Panc1 (cell line): ENCODE measurements around the gene NTF4. TPM values are rescaled to one million over a fixed set of nuclear protein-coding genes. Genes with fewer than 3 reads are reported as not detected.

Experiments used
- ATAC-seq: fragments of 200-7000 bp; cut with Tn5 transposase; 2 replicates; pipeline ENCODE4 v1.9.1; 2020; ENCODE audit warnings: mild to moderate bottlenecking, moderate library complexity
- BruUV-seq: library from RNA; stranded (reverse); fragments of 400-500 nt; replicated peaks from 2 replicates; lab custom pipeline; 2021; lab: Mats Ljungman, UMichigan
- CTCF ChIA-PET: fragments of 300-600 bp; sonication (Branson Sonifier 250); formaldehyde crosslinking; loops from one replicate; lab custom pipeline; 2022; ENCODE audit warnings: antibody characterized with exemption; lab: Charles Lee
- POLR2A ChIA-PET: fragments of 300-600 bp; sonication (Branson Sonifier 250); formaldehyde crosslinking; loops from one replicate; lab custom pipeline; 2022; ENCODE audit warnings: antibody characterized with exemption; lab: Charles Lee
- DNase-seq: peaks from one replicate; pipeline ENCODE4 v3.0.0-alpha.2; 2010; ENCODE audit warnings: low read depth, low spot score
- H3K27ac ChIP-seq: 2 replicates; pipeline ENCODE4 v1.5.1; 2011; ENCODE audit warnings: mild to moderate bottlenecking, low read length, inconsistent platforms
- H3K27me3 ChIP-seq: fragments of 200-500 bp; sonication (Bioruptor generic); 2 replicates; pipeline ENCODE4 v1.6.0; 2014; ENCODE audit warnings: low read length, inconsistent platforms; ENCODE audit not compliant: control insufficient read depth, insufficient read depth
- H3K36me3 ChIP-seq: fragments of 200-500 bp; sonication (Bioruptor generic); 2 replicates; pipeline ENCODE4 v1.5.1; 2014; ENCODE audit warnings: inconsistent platforms, mild to moderate bottlenecking, low read length, moderate library complexity; ENCODE audit not compliant: control insufficient read depth, insufficient read depth
- H3K4me1 ChIP-seq: 2 replicates; pipeline ENCODE4 v1.5.1; 2011; ENCODE audit warnings: inconsistent platforms, mild to moderate bottlenecking, low read length, moderate library complexity; ENCODE audit not compliant: control insufficient read depth, insufficient read depth
- H3K4me3 ChIP-seq, 2 experiments: 2 replicates each; pipeline ENCODE4 v1.5.1; 2011 to 2012; ENCODE audit warnings: low read depth in 2 of 2, low read length in 2 of 2, mild to moderate bottlenecking in 2 of 2, inconsistent platforms in 1 of 2, moderate library complexity in 1 of 2
- H3K9me3 ChIP-seq: fragments of 200-500 bp; sonication (Bioruptor generic); 2 replicates; pipeline ENCODE4 v1.5.1; 2014; ENCODE audit warnings: low read depth, mild to moderate bottlenecking, inconsistent platforms, low read length, moderate library complexity; ENCODE audit not compliant: control insufficient read depth, insufficient read depth
- CTCF ChIP-seq: fragments of 450-650 bp; IDR thresholded peaks from 2 replicates; pipeline ENCODE4 v1.5.1; 2017; ENCODE audit warnings: mild to moderate bottlenecking
- POLR2AphosphoS5 ChIP-seq: IDR thresholded peaks from 2 replicates; pipeline ENCODE4 v1.6.1; 2012; ENCODE audit warnings: mild to moderate bottlenecking, low read depth, low read length, moderate library complexity
- SIN3A ChIP-seq: IDR thresholded peaks from 2 replicates; pipeline ENCODE4 v1.6.1; 2012; ENCODE audit warnings: low read depth, mild to moderate bottlenecking, low read length, moderate library complexity, borderline replicate concordance; ENCODE audit not compliant: insufficient read depth
- TCF7L2 ChIP-seq: IDR thresholded peaks from 2 replicates; pipeline ENCODE4 v1.6.1; 2011; ENCODE audit warnings: mild to moderate bottlenecking, low read depth, low read length, inconsistent platforms
- in situ Hi-C: cut with HindIII; loops from 2 replicates; pipeline ENCODE4 v1.10.0; 2016; ENCODE audit warnings: low sequenced_read_pairs, low pct_unique_long_range_greater_than_20kb
- intact Hi-C: fragments of 100-400 bp; cut with micrococcal nuclease; formaldehyde crosslinking; loops from one replicate; pipeline ENCODE4 v1.10.0; 2022; ENCODE audit not compliant: unreplicated experiment
- total RNA-seq: library from RNA; stranded (reverse); gene quantifications from one replicate; pipeline ENCODE4 v1.2.1, GENCODE V29; 2021; ENCODE audit not compliant: unreplicated experiment
- TF ChIP-seq, protein P1 (sequence below), 2 experiments: IDR thresholded peaks; 2 replicates each; pipeline ENCODE4 v1.6.1; 2011 to 2012; ENCODE audit warnings: low read depth in 2 of 2, control low read depth in 1 of 2, low read length in 1 of 2, mild to moderate bottlenecking in 1 of 2, moderate library complexity in 1 of 2; ENCODE audit not compliant: insufficient read depth in 1 of 2

The NTF4 gene
- total RNA-seq, 1 experiment from 2014 or later: 0.39 TPM

DNA sequence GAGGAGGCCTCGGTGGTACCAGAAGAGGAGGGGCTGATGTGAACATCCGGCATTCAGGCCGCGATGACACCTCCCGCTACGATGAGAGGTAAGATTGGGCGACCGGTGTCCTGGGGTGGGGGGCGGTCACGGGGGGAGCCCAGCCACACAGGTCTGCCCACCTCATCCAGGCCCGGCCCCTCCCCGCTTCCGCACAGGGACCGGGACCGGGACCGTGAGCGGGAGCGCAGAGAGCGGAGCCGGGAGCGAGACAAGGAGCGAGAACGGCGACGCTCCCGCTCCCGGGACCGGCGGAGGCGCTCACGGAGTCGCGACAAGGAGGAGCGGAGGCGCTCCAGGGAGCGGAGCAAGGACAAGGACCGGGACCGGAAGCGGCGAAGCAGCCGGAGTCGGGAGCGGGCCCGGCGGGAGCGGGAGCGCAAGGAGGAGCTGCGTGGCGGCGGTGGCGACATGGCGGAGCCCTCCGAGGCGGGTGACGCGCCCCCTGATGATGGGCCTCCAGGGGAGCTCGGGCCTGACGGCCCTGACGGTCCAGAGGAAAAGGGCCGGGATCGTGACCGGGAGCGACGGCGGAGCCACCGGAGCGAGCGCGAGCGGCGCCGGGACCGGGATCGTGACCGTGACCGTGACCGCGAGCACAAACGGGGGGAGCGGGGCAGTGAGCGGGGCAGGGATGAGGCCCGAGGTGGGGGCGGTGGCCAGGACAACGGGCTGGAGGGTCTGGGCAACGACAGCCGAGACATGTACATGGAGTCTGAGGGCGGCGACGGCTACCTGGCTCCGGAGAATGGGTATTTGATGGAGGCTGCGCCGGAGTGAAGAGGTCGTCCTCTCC is 43.2 kb upstream of the NTF4 start:
- in situ Hi-C loops: no loop called here
- ChIA-PET POLR2A (no interaction called here), CTCF (no interaction called here)
- H3K27ac ChIP-seq: no peak overlapping the region
- no peaks in the 10 kb centered on the region for H3K9me3 ChIP-seq
- TF ChIP-seq TCF7L2 (no peak), CTCF (no peak), SIN3A (no peak), POLR2AphosphoS5 (no peak)
- TF ChIP-seq, protein P1, sequence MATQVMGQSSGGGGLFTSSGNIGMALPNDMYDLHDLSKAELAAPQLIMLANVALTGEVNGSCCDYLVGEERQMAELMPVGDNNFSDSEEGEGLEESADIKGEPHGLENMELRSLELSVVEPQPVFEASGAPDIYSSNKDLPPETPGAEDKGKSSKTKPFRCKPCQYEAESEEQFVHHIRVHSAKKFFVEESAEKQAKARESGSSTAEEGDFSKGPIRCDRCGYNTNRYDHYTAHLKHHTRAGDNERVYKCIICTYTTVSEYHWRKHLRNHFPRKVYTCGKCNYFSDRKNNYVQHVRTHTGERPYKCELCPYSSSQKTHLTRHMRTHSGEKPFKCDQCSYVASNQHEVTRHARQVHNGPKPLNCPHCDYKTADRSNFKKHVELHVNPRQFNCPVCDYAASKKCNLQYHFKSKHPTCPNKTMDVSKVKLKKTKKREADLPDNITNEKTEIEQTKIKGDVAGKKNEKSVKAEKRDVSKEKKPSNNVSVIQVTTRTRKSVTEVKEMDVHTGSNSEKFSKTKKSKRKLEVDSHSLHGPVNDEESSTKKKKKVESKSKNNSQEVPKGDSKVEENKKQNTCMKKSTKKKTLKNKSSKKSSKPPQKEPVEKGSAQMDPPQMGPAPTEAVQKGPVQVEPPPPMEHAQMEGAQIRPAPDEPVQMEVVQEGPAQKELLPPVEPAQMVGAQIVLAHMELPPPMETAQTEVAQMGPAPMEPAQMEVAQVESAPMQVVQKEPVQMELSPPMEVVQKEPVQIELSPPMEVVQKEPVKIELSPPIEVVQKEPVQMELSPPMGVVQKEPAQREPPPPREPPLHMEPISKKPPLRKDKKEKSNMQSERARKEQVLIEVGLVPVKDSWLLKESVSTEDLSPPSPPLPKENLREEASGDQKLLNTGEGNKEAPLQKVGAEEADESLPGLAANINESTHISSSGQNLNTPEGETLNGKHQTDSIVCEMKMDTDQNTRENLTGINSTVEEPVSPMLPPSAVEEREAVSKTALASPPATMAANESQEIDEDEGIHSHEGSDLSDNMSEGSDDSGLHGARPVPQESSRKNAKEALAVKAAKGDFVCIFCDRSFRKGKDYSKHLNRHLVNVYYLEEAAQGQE (IDR thresholded peaks at IDR 0.05; ENCODE audit: insufficient read depth in 1 of 2, low read depth in 2 of 2, low read length in 1 of 2): no peak
- no peak overlapping the region for H3K4me3 ChIP-seq
- no peaks in the 10 kb centered on the region for H3K27me3 ChIP-seq
- BruUV-seq: TSS peak; percentile 84
- ATAC-seq (no peak), DNase-seq (no peak)
- no peaks in the 10 kb centered on the region; the same call in 1 of the 2 replicates for H3K36me3 ChIP-seq
- no peaks in the 10 kb centered on the region for H3K4me1 ChIP-seq
- intact Hi-C loops: no loop called here

DNA sequence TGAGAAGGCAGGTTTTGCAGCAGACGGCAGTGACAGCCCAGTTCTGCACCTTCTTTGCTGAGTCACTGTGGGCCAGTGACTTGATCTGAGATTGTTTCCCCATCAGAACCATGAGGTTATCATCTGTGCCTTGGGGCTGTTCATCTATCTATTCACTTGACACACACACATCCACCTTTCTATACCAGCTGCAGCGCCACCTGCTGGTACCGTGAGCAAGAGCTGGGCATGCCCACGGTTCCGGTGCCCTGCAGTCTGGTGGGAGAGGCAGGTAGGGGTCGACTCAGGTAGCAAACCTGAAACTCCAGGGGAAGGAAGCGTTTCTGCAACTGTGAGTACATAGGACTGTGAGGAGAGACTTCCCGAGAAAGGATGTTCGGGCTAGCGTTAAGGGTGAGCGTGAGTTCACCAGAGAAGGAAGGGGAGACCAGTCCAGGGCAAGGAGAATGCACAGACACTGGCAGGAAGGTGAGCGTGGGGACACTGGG is 42.1 kb upstream of the NTF4 start:
- Histone ChIP-seq H3K4me3 (no peak overlapping the region), H3K4me1 (no peaks in the 10 kb centered on the region), H3K27me3 (no peaks in the 10 kb centered on the region), H3K36me3 (no peaks in the 10 kb centered on the region; the same call in 1 of the 2 replicates), H3K9me3 (no peaks in the 10 kb centered on the region), H3K27ac (no peak overlapping the region)
- no peak for DNase-seq
- no TSS peak for BruUV-seq
- CTCF ChIA-PET: interaction anchor here (0.6 kb wide), 1 partner anchor 9 kb away, joined by 3 read pairs; no protein-coding TSS in a partner anchor
- peak; percentile 59; the same call in 1 of the 2 replicates for ATAC-seq
- POLR2A ChIA-PET: no interaction called here
- intact Hi-C loops: no loop called here
- TF ChIP-seq CTCF (peak; percentile 85), TCF7L2 (no peak)
- in situ Hi-C loops: no loop called here
